ENCODE data around the gene FCHSD2.
A peak's percentile ranks its signal among the peaks of the same experiment; 100 is the strongest.
"Not testable (repeated sequence)": the region's sequence is repeated elsewhere in the genome, so short reads cannot be mapped to it uniquely, and the experiment has no call there.

The FCHSD2 gene

DNA sequence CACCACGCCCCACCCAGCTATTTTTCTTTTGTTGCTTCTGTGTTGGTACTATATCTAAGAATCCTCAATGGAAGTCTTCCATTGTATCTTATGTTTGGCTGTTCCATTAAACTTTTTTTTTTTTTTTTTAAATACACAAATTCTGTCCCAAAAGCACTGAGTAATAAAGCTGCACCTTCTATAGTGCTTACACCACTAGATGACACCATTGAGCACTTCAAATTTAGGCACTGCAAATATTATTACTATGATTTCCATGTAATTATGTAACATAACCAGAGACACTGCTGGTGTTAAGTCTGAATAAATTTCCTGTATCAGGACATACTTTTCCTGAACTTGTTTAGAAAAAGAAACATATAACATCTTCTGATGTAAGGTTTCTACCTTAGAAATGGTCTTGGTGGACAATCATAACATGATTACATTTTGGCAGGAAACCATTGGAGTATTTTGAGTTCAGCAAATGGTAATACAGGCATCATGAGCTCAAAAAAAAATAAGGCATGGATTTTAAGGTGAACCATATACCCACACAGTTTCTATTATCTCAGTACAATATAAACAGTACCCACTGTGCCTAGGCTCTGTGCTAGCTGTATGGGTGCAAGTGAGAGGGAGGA, 217.4 kb downstream of the FCHSD2 start:
- DNase-seq (ENCODE audit: low read depth), result peak; percentile 4

DNA sequence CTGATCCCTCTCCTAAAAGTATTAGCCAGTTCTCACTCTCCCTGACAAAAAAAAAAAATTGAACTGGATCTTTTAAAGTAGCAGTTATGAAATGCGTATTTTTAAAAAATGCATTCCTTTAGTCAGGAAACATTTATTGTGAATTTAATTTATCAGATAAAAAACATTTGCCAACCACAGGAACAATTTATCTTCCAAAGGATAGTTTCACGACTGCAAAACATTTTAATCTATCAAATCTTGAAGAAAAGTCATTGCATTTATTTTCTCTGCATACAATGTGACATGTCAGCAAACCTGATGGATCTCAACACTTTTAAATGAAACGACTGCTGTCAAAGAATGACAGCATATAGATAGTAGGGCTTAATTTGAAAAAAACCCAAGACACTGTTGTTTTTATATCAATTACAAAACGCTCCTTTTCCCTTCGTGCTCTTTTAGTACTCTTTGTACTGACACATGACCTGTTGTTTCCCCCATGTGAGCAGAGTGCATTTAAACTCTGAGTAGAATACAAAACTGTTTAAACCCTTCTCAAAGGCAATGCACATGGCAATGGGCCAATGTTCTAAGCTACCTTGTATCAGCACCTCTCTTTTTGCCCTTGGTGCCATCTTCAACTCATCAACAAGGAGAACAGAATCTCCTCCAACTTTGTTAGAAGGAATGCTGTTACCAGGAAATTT, 220.9 kb downstream of the FCHSD2 start:
- no peak for DNase-seq (ENCODE audit: low read depth)

DNA sequence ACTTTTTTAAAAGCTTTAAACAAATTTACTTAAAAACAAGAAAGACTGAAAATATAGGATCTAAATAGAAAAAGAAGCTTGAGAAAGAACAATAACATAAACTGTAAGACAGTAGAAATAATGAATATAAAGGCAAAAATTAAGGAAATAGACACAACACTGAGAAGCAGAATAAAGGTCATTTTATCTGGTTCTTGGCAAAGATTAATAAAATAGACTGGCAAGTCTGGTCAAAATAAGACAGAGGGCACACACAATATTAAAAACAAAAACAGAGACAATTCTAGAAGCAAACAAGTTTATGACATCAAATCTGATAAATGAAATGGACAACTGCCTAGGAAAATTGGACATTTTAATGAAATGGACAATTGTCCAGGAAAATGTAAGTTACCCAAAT, 222.1 kb downstream of the FCHSD2 start:
- no peak for DNase-seq (ENCODE audit: low read depth)

DNA sequence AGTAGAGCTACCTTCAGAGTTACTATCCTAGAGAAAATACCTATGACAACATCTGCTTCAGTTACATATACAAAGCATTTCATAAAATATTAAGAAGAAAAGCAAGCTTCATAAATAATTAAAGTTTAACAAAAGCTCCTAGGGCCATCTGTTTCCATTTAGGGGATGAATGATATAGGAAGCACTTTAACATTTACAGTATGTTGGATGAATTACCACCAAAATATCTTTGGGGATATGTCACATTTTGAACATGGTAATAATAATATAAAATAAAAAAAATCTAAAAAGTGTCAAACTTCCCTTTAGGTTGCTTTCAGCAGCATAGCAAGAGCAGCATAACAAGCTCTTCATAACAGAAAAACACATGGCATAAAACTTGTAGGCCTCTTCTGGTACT, 223.3 kb downstream of the FCHSD2 start:
- peak; percentile 5 for DNase-seq (ENCODE audit: low read depth)

DNA sequence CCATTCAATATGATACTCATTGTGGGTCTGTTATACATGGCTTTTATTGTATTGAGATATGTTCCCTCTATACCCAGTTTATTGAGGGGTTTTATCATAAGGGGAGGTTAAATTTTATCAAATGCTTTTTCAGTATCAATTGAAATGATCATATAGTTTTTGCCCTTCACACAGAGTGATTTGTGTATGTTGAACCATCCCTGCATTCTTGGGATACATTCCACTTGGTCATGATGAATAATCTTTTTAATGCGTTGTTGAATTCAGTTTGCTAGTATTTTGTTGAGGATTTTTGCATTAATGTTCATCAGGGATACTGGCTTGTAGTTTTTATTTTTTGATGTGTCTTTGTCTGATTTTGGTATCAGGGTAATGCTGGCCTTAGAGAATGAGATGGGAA, 229.9 kb downstream of the FCHSD2 start:
- DNase-seq (ENCODE audit: low read depth), result no peak

DNA sequence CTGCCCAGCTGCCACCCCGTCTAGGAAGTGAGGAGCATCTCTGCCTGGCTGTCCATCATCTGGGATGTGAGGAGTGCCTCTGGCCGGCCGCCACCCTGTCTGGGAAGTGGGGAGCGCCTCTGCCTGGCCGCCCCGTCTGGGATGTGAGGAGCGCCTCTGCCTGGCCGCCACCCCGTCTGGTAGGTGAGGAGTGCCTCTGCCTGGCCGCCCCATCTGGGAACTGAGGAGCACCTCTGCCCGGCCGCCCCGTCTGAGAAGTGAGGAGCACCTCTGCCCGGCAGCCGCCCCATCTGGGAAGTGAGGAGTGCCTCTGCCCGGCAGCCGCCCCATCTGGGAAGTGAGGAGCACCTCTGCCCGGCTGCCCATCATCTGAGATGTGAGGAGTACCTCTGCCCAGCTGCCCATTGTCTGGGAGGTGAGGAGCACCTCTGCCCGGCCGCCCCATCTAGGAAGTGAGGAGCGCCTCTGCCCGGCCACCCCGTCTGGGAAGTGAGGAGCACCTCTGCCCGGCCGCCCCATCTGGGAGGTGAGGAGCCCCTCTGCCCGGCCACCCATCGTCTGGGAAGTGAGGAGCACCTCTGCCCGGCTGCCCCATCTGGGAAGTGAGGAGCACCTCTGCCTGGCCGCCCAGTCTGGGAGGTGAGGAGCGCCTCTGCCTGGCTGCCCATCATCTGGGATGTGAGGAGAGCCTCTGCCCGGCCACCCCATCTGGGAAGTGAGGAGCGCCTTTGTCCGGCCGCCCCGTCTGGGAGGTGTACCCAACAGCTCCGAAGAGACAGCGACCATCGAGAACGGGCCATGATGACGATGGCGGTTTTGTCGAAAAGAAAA, 232.3 kb downstream of the FCHSD2 start:
- DNase-seq (ENCODE audit: low read depth), result not testable (repeated sequence)

DNA sequence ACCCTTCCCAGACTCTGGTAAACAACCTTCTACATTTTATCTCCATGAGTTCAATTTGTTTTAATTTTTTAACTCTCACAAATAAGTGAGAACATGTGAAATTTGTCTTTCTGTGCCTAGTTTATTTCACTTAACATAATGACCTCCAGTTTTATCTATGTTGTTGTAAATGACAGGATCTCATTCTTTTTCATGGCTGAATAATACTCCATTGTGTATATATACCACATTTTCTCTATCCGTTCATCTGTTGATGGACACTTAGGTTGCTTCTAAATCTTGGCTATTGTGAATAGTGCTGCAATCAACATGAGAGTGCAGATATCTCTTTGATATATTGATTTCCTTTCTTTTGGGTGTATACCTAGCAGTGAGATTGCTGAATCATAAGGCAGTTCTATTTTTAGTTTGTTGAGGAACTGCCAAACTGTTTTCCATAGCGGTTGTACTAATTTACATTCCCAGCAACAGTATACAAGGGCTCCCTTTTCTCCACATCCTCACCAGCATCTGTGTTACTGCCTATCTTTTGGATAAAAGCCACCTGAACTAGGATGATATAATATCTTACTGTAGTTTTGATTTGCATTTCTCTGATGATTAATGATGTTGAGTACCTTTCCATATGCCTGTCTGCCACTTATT, 234.0 kb downstream of the FCHSD2 start:
- DNase-seq (ENCODE audit: low read depth), result no peak

DNA sequence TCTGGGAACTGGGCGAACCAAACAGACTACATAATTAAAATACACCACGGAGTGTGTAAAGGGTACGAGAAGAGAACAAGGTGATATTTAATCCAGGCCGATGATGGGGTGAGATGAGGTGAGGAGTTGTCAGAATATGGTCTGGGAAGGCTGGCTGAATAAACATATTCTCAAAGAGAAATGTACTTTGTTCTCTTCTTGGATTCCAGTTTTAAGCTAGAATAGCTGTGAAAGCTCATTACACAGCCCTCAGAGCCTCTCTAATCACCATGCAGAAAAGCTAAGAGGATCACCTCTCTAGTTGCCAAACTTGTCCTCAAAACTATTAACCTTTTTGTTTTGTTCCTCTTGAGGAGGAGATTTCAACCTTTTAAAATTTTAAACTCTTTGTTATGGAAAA, 238.1 kb downstream of the FCHSD2 start:
- no peak for DNase-seq (ENCODE audit: low read depth)

DNA sequence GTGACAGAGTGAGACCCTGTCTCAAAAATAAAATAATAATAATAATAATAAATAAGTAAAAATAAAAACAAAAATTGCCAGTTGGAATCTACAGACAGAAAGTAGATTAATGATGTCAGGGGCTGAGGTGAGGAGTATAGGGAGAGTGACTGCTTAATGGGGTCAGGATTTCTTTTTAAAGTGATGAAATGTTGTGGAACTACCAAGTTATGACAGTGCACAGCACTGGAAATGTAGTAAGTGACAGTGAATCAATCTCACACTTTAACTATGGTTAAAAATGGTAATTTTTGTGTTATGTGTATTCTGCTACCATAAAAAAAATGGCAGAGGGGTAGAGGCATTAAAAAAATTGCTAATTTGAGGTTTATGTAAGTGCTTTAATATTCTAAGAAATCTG, 240.7 kb downstream of the FCHSD2 start:
- no peak for DNase-seq (ENCODE audit: low read depth)

DNA sequence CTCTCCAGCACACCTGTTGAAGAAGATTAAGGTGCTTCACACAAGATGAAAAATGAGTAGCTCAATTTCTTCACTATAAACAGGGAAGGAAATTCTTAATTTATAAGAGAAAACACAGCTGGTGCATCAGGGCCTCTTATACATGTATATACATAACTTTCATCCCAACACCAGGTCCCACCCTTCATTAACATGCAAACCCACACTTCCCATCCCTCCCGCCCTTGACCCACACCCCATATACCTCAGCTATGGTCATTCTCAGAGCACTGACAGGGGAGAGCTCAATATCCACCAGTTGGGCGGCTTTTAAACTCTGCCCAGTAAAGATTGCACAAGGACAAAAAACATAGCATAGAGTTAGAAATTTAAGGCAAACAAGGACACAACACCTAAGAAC, 242.1 kb downstream of the FCHSD2 start:
- DNase-seq (ENCODE audit: low read depth), result no peak

DNA sequence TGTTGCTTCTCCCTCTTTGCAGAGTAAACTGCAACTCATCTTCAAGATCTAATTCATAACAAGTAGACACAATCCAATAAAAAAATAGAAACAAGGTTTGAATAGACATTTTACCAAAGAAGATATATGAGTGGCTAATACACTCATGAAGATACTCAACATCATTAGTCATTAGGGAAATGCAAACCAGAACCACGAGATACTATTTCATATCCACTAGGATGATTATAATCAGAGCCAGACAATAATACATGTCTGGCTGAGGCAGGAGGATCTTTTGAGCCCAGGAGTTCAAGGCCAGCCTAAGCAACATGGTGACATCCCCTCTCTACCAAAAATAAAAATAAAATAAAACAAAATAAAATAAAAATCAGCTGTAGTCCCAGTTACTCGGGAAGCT, 242.9 kb downstream of the FCHSD2 start:
- no peak for DNase-seq (ENCODE audit: low read depth)

DNA sequence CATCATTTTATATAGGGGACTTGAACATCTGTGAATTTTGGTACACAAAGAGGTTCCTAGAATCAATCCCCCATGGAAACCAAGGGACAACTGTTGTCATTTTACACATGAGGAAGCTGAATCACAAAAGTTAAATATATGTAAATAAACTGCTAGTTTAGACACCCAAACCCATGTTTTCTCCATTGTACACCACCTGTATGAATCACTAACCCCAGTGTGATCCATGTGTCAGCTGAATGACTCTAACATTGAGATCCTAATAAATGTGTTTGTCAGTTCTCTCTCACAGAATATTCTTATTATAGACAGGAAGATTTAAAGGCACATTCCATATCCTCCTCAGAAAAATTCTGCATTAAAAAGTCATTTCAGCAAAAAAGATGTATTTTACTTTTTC, 244.6 kb downstream of the FCHSD2 start:
- no peak for DNase-seq (ENCODE audit: low read depth)

DNA sequence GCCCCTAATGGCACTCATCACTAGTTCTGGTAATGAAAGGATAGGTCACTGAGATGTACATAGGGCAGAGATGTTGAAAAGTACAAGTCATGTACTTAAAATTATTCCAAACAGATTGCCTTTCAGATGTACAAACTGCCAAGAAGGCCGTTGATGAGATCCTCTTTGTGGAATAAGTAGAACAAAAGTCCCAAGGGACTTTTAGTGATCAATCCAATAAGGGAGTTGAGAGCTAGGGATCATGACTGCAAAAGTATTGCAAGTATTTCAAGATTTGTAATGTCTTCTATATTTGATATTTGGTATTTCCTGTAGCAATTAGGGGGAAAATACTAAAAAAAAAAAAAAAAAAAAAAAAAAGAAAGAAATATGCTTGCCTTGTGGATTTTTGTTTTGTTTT, 245.7 kb downstream of the FCHSD2 start:
- DNase-seq (ENCODE audit: low read depth), result no peak

DNA sequence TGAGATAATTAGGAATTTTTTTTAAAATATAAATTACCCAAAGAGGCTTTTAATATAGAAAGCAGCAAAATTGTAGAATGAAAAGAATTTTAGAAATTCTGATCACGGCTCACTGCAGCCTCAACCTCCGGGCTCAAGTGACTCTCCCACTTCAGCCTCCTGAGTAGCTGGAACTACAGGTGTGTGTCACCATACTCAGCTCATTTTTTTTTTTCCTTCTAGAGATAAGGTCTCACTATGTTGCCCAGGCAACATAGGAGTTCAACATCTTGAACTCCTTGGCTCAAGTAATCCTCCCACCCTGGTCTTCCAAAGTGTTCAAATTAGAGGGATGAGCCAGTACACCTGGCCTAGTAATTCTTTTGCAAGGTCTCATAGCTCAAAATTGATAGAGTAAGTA, 251.2 kb downstream of the FCHSD2 start:
- no peak for DNase-seq (ENCODE audit: low read depth)

DNA sequence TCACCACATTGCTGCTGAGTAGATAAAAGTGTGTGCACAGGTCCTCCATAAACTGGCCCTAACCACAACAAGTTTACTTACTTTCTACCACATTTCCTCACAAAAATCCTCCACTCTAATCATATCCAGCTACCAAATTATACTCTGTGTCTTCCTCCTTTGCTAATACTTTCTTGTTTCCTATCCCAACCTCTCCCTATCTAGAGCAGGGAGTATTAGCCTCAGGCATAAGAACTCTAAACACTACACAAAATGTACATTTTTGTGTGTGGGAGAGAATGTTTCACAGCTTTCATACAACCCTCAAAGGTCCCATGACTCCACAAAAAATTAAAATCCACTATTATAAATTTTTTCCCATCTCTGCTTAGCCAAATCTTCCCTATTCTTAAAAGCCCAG, 255.5 kb downstream of the FCHSD2 start:
- DNase-seq (ENCODE audit: low read depth), result no peak

DNA sequence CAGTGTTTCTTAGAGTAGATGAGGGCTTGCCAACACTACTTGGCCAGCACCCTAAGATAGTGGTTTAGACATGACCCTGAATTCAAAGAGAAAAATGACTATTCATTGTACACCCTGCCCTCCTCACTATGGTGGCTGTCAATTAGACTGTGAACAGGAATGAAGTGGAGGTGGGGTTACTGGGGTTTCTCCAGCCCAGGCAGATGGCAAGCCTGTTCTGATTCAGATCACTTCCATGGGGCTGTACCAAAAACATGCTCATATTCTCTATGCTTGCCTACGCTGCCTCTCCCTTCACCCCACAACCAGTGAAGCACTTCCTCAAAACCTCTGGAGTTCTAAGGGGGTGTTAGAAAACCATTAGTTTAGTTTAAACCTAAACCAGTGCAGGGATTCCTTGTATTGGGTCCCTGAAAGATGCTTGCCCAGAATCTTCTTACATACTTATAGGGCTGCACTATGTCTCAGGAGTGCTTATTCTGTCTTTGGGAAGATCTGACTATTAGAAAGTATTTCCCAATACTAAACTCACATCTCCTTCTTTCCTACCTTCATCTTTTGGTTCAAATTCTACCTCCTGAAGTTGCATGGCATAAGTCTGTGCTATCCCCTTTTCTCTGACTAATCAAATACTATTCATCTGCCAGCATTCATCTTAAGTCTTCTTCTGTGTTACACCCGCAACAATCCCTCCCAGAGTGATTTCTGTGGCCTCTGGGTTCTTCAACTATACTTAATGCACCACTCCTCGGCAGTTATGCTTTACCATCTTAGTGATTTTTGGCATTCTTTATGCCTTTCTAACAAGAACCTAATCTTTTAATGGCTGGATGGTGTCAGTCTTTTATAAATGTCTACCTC, 256.1 kb downstream of the FCHSD2 start:
- DNase-seq (ENCODE audit: low read depth), result no peak

DNA sequence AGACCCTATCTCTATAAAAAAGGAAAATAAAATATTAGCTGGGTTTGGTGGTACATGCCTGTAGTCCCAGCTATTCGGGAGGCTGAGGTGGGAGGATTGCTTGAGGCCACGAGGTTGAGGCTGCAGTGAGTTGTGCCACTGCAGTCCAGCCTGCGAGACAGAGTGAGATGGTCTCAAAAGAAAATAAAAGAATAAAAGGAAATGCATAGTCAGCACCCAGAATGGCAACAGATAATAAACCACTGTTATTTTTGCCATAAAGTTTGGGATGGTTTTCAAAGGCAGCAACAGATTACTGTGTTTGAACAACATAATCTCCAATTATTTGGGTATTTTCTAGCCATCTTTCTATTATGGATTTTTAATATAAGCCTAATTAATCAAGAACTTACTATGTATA, 266.0 kb downstream of the FCHSD2 start:
- no peak for DNase-seq (ENCODE audit: low read depth)

DNA sequence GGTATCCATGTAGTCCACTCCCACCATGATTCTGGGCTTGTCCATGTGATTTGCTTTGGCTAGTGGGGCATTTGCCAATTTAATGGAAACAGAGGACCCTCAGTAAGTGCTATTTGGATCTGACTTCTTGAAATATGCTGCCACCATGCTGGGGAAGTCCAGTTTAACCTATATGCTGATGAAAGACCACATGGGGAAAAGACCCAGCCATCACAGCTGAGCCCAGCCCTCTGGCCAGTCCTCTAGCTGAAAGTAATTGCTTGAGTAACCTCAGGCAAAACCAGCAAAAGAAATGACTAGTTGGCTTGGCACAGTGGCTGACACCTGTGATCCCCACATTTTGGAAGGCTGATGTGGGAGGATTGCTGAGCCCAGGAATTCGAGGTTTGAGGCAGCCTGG, 266.4 kb downstream of the FCHSD2 start:
- DNase-seq (ENCODE audit: low read depth), result no peak

DNA sequence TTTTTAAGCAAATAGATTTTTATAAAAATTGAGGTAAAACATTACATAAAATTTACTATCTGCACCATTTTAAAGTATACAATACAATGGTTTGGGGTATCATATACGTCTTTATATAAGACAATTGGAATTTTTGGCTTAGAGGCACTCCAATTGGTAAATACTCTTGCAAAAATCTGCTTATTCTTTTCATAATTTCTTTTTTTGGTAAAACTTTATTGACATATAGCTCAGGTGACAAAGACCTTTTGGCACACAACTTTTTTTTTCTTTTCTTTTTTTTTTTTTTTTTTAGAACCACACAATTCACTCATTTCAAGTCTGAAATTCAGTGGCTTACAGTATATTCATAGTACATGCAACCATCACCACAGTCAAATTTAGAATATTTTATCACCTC, 270.1 kb downstream of the FCHSD2 start:
- no peak for DNase-seq (ENCODE audit: low read depth)

DNA sequence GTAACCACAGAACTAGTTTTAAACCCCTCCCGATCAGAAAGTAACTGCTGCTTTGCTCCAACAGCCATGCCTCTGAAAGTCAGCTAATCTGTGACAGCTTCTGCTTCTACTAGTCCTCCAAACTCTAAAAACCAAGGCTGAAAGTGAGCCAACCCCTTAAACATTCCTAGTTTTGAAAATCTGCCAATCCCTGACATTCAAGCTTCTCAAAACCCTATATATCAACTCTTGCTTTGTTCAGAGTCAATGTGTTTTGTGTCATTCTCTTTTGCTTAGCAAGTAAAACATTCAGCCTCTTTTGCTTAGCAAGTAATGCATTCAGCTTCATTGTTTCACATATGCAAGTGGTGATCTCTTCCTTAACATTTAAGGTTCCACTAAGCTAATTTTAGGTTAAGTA, 271.0 kb downstream of the FCHSD2 start:
- no peak for DNase-seq (ENCODE audit: low read depth)

DNA sequence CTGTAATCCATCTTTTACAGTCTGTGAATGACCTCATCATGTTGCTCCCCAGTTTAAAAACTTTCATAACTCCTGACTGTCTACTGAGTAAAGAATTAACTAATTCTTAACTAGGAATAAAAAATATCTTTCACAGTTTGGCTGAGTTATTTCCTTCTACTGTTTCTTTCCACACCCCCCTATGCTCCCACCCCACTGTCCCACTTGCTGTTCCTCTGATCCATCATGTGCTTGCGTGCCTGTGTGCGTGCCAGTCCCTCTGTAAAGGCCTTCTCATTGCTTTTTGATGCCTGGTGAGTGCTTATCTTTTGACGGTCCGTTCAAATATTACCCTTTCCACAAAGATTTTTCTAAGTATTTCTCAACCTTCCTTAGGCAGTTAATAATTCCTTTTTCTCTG, 272.3 kb downstream of the FCHSD2 start:
- no peak for DNase-seq (ENCODE audit: low read depth)

DNA sequence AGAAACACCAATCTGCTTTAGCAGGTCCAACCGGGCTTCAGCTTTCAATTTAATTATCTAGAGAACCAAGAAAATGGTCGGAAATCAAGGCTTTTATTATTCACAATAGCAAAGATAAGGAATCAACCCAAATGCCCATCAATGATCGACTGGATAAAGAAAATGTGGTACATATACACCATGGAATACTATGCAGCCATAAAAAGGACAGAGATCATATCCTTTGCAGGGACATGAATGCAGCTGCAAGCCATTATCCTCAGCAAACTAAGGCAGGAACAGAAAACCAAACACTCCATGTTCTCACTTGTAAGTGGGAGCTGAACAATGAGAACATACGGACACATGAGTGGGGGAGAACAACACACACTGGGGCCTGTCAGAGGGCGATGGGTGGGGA, 274.1 kb downstream of the FCHSD2 start:
- DNase-seq (ENCODE audit: low read depth), result no peak

All from HS-5 (cell line).